GM21619 (cell line): ENCODE results near the gene HSD3B1.

Source experiments
- ATAC-seq: cut with Tn5 transposase; IDR thresholded peaks from one replicate; pipeline ENCODE4 v1.9.1; 2021; ENCODE audit not compliant: unreplicated experiment

HSD3B1 gene

GRCh38 chr1:119506941-119507340 lies at the start of gene HSD3B1:
TSS of gene HSD3B1 (plus strand) at chr1:119507210. CDS start at chr1:119507477, 267 bp downstream.
- no peak for ATAC-seq

GRCh38 chr1:119462964-119463363 lies 44.0 kb upstream of the HSD3B1 start:
- no peak for ATAC-seq

- no peak for ATAC-seq
These were observed 43.4 kb upstream of the HSD3B1 start for GRCh38 chr1:119463569-119463968.

GRCh38 chr1:119466445-119466844 lies 40.6 kb upstream of the HSD3B1 start:
- ATAC-seq, result no peak

GRCh38 chr1:119467219-119467618 lies 39.8 kb upstream of the HSD3B1 start:
- no peak for ATAC-seq

GRCh38 chr1:119467857-119468668 lies 38.9 kb upstream of the HSD3B1 start:
- no peak for ATAC-seq

- ATAC-seq, result no peak
These were observed 37.3 kb upstream of the HSD3B1 start for GRCh38 chr1:119469741-119470140.

- ATAC-seq, result no peak
These were observed 36.6 kb upstream of the HSD3B1 start for GRCh38 chr1:119470377-119470776.

- ATAC-seq, result no peak
These were observed 36.1 kb upstream of the HSD3B1 start for GRCh38 chr1:119470958-119471357.

GRCh38 chr1:119471566-119471965 lies 35.4 kb upstream of the HSD3B1 start:
- ATAC-seq, result no peak

GRCh38 chr1:119472080-119472818 lies 34.8 kb upstream of the HSD3B1 start:
- no peak for ATAC-seq

GRCh38 chr1:119472819-119473175 lies 34.2 kb upstream of the HSD3B1 start:
- ATAC-seq, result no peak

- peak; percentile 72 for ATAC-seq
These were observed 31.1 kb upstream of the HSD3B1 start for GRCh38 chr1:119475866-119476439.

- ATAC-seq, result no peak
These were observed 29.3 kb upstream of the HSD3B1 start for GRCh38 chr1:119477710-119478109.

- no peak for ATAC-seq
These were observed 26.8 kb upstream of the HSD3B1 start for GRCh38 chr1:119480175-119480574.

GRCh38 chr1:119481951-119482350 lies 25.1 kb upstream of the HSD3B1 start:
- ATAC-seq, result no peak

GRCh38 chr1:119482517-119483425 lies 24.2 kb upstream of the HSD3B1 start:
- no peak for ATAC-seq

- ATAC-seq, result no peak
These were observed 23.4 kb upstream of the HSD3B1 start for GRCh38 chr1:119483441-119484200.

- no peak for ATAC-seq
These were observed 21.8 kb upstream of the HSD3B1 start for GRCh38 chr1:119485201-119485600.

- ATAC-seq, result no peak
These were observed 18.8 kb upstream of the HSD3B1 start for GRCh38 chr1:119488216-119488615.
